Adrenal gland (tissue), 12 donors: ENCODE data around the gene GATA5. TPM values are rescaled to one million over a fixed set of nuclear protein-coding genes. Genes with fewer than 3 reads are reported as not detected.

Experiments
- DNase-seq, 7 donors: peaks; one replicate each; pipeline ENCODE4 v3.0.0-alpha.2; 2019 to 2020
- H3K27ac ChIP-seq, 5 donors: fragments of 200-600 bp; sonication (generic) in 4 of 5; 1 replicate in 3 of 5; 2 replicates in 2 of 5; pipeline versions ENCODE4 v1.5.1 to v1.8.0; 2016 to 2020; ENCODE audit warnings: mild to moderate bottlenecking in 1 of 5
- H3K27me3 ChIP-seq: fragments of 200-600 bp; 2 replicates; pipeline ENCODE4 v1.8.0; 2021
- H3K36me3 ChIP-seq, 2 donors: fragments of 200-600 bp; replicated peaks in 1 of 2; 1 replicate in 1 of 2; 2 replicates in 1 of 2; pipeline versions ENCODE4 v1.5.1 to v1.8.0; 2018 to 2022
- H3K4me1 ChIP-seq, 2 donors: fragments of 200-600 bp; replicated peaks in 1 of 2; 1 replicate in 1 of 2; 2 replicates in 1 of 2; pipeline versions ENCODE4 v1.5.1 to v1.8.0; 2018 to 2021
- H3K4me3 ChIP-seq, 4 donors: fragments of 200-600 bp; sonication (generic) in 3 of 4; one replicate each; pipeline ENCODE4 v1.5.1; 2016 to 2018
- H3K9me3 ChIP-seq, 3 donors: fragments of 200-600 bp; sonication (generic) in 1 of 3; replicated peaks in 1 of 3; 1 replicate in 2 of 3; 2 replicates in 1 of 3; pipeline versions ENCODE4 v1.5.1 to v1.8.0; 2016 to 2021
- POLR2A ChIP-seq, 2 donors: fragments of 450-650 bp; IDR thresholded peaks; one replicate each; pipeline ENCODE4 v1.6.1; 2017; ENCODE audit warnings: antibody characterized with exemption in 2 of 2, mild to moderate bottlenecking in 2 of 2, moderate library complexity in 1 of 2
- WGBS, 4 donors: extraction: QIAGEN DNeasy Blood & Tissue Kit in 2 of 4; methylation state at CpG; one replicate each; pipeline versions ENCODE4 v1.1.5 to v1.1.7; 2013 to 2017; 5-methylcytosine and 5-hydroxymethylcytosine counted together
- intact Hi-C, 2 donors: fragments of 100-400 bp; cut with DNase I; formaldehyde crosslinking; loops; one replicate each; pipeline versions ENCODE4 v1.14.1 to v1.15.0; 2022 to 2023
- polyA plus RNA-seq, 3 donors: library from polyadenylated mRNA; stranded (reverse); fragments of 200-250 nt in 2 of 3; fragments of 350-450 nt in 1 of 3; fragmentation: Illumina TruSeq in 1 of 3; extraction: RNeasy Lipid Tissue Mini Kit (QIAGEN cat#74804) in 1 of 3; gene quantifications; one replicate each; pipeline ENCODE4 v1.2.3, GENCODE V29; 2013 to 2014
- total RNA-seq, 9 donors: library from RNA; depleted of rRNA in 4 of 9; stranded (reverse); fragments of >200 nt in 4 of 9; fragments of 120-200 nt in 1 of 9; fragmentation: NEBNext Ultra II Directional in 1 of 9; extraction: Animal tissue kit (Norgen Biotek cat#: 25700) in 1 of 9; gene quantifications; one replicate each; pipeline versions ENCODE4 v1.1.0 to v1.2.4, GENCODE V29; 2013 to 2023
- TF ChIP-seq, protein P1 (sequence below), 6 experiments: fragments of 450-650 bp in 4 of 6; fragments of 200-600 bp in 2 of 6; sonication (generic) in 1 of 6; IDR thresholded peaks; 1 replicate in 5 of 6; 2 replicates in 1 of 6; pipeline versions ENCODE4 v1.5.1 to v1.8.0; 2016 to 2021; ENCODE audit warnings: antibody characterized with exemption in 6 of 6, mild to moderate bottlenecking in 2 of 6, moderate library complexity in 1 of 6
- donor health status: healthy with polysubstance abuse.
- donor health status: Bipolar disorder and iron deficiency.
- donor health status: DM: yes; HTN: yes; CAD: no.
- donor health status: DM: no; HTN: no; CAD: no.
- donor health status: DM: no; HTN: no; CAD: no.
- donor health status: DM: yes; HTN: yes; CAD: no.

Gene GATA5
- total and polyA plus RNA-seq, 12 donors, result 0.67 to 12.0 (median 5.7) TPM

DNA sequence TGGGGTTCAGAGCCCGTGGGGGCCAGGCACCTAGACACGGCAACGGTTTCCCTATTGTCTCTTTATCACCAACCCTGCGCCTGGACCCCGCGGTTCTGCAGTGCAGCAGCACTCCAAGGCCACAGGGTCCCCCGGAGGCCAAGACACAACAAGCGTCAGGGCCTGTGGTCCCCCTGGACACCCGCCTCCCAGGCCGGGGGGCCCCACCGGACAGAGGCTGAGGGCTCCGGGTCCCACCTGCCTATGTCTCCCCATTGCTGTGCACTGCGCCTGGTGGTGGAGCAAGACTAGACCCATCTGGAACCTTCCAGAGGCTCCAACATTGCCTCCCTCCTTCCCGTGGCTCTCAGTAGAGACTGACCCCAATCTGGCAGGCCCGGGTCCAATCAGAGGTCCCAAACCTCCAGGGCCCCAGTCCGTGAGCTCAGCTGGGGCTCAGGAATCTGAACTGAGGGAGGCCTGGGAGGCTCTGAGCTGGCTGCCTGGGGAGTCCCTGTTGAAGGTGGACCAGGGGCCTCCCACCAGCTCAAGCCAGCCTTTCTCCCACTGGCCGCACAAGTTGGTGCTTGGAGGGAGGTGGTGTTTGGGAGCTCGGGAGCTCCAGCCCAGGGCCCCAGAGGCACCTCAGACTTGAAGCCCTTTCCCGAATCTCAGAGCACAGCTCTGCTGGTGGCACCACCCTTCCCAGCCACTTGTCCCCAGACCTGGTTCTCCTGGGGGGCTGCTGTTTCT, 8.8 kb downstream of the GATA5 start:
- intact Hi-C loops, result no loop called here
- Histone ChIP-seq H3K9me3 (no peaks in the 10 kb centered on the region), H3K36me3 (no peaks in the 10 kb centered on the region), H3K4me3 (no peak overlapping the region), H3K4me1 (no peaks in the 10 kb centered on the region), H3K27me3 (no peaks in the 10 kb centered on the region), H3K27ac (no peak overlapping the region)
- no peak for TF ChIP-seq POLR2A (IDR thresholded peaks at IDR 0.05)
- TF ChIP-seq, protein P1, sequence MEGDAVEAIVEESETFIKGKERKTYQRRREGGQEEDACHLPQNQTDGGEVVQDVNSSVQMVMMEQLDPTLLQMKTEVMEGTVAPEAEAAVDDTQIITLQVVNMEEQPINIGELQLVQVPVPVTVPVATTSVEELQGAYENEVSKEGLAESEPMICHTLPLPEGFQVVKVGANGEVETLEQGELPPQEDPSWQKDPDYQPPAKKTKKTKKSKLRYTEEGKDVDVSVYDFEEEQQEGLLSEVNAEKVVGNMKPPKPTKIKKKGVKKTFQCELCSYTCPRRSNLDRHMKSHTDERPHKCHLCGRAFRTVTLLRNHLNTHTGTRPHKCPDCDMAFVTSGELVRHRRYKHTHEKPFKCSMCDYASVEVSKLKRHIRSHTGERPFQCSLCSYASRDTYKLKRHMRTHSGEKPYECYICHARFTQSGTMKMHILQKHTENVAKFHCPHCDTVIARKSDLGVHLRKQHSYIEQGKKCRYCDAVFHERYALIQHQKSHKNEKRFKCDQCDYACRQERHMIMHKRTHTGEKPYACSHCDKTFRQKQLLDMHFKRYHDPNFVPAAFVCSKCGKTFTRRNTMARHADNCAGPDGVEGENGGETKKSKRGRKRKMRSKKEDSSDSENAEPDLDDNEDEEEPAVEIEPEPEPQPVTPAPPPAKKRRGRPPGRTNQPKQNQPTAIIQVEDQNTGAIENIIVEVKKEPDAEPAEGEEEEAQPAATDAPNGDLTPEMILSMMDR (IDR thresholded peaks at IDR 0.05), result no peak
- WGBS, 4 donors, result 75 to 89% (median 85%) methylated on average over 8 to 19 of the region's 19 CpGs
- DNase-seq, result no peak

DNA sequence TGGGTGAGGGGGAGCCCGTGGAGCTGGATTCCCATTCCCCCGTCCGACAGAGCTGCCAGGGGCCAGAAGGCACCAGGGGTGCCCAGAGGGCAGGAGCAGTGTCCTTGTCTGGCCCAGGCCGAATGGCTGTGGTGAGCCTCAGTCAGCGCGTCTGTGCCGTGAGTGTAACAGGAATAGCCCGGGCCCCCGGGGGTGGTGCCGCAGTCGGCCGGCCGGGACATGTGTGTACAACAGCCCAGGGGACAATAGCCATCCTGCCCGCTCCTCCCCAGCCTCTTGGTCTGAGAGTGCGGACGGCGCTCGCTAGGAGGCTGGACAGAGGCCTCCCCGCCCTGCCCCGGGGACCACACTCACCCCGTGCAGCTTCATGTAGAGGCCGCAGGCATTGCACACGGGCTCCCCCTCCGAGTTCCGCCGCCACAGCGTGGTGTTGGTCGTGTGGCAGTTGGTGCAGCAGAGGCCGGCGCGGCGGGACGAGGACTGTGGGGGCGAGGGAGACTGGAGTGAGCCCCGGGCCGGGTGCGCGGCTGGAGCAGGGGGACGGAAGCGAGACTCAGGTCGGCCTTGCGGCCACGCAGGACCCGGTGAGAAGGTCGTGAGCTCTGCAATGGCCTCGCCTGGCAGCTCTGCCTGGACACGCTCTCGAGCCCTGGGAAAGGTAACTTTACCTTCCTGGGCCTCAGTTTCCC, 9.6 kb downstream of the GATA5 start:
- Histone ChIP-seq H3K4me1 (no peaks in the 10 kb centered on the region), H3K27me3 (no peaks in the 10 kb centered on the region), H3K27ac (no peak overlapping the region), H3K4me3 (no peak overlapping the region), H3K9me3 (no peaks in the 10 kb centered on the region), H3K36me3 (no peaks in the 10 kb centered on the region)
- WGBS, 4 donors, result 83 to 89% (median 85%) methylated on average over 10 to 48 of the region's 48 CpGs
- no peak for DNase-seq
- intact Hi-C loops, result no loop called here
- TF ChIP-seq, protein P1 (IDR thresholded peaks at IDR 0.05), result no peak
- TF ChIP-seq POLR2A (IDR thresholded peaks at IDR 0.05), result no peak

DNA sequence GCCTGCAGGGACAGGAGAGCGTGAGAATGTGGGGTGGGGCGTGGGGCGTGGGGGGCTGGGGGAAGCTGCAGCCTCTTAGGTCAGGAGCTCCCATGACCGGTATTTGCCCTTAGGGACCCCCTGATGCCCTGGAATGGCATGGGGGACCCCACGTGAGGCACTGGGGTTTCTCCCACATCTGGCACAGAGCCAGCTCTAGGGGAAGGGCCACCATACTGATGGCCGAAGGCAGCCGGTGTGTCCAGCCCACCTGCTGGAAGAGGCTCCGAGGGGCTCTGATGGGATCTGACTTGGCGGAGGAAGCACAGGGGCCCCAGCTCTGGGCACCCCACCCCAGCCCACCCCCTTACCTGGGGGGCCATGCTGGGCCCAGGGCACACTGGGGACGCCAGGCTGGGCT, 10.8 kb downstream of the GATA5 start:
- intact Hi-C loops, result no loop called here
- TF ChIP-seq POLR2A (IDR thresholded peaks at IDR 0.05), result no peak
- TF ChIP-seq, protein P1 (IDR thresholded peaks at IDR 0.05), result no peak
- Histone ChIP-seq H3K27ac (no peak overlapping the region), H3K9me3 (no peaks in the 10 kb centered on the region), H3K4me3 (no peak overlapping the region), H3K4me1 (no peaks in the 10 kb centered on the region), H3K36me3 (no peaks in the 10 kb centered on the region), H3K27me3 (no peaks in the 10 kb centered on the region)
- 50 to 82% (median 71%) methylated on average over 2 to 10 of the region's 10 CpGs for WGBS, 4 donors
- no peak for DNase-seq

DNA sequence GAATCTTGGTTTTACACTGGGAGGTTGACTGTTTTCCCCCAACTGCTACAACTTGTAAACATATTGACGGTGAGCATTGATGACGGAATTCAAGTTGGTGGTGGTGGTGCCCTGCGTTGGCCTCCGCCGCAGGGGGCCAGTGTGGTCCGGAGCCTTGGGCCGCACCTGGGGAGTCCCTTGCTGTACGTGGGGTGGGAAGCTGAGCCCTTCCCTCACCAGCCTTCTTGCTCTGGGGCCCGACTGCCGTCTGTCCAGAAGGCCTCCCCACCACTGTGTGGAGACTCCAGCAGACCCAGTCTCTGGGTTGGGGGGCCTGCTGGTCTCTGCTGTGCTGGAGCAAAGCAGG, 11.4 kb downstream of the GATA5 start:
- H3K27me3 ChIP-seq, result no peaks in the 10 kb centered on the region
- TF ChIP-seq, protein P1 (IDR thresholded peaks at IDR 0.05), result no peak
- no peak for TF ChIP-seq POLR2A (IDR thresholded peaks at IDR 0.05)
- no peaks in the 10 kb centered on the region for H3K4me1 ChIP-seq
- 90 to 100% (median 91%) methylated on average over 3 to 10 of the region's 10 CpGs; no CpG with 5 or more reads in 1 of the 4 donors for WGBS, 4 donors
- no peaks in the 10 kb centered on the region for H3K9me3 ChIP-seq
- intact Hi-C loops, result no loop called here
- DNase-seq, result no peak
- no peaks in the 10 kb centered on the region for H3K36me3 ChIP-seq
- H3K27ac ChIP-seq, result no peak overlapping the region
- H3K4me3 ChIP-seq, result no peak overlapping the region
